HG02884 (cell line): ENCODE measurements around the gene ARPC2.

Source experiments
- ATAC-seq: cut with Tn5 transposase; IDR thresholded peaks from one replicate; pipeline ENCODE4 v1.9.1; 2021; ENCODE audit warnings: mild to moderate bottlenecking, moderate library complexity; ENCODE audit not compliant: unreplicated experiment

The ARPC2 gene

DNA sequence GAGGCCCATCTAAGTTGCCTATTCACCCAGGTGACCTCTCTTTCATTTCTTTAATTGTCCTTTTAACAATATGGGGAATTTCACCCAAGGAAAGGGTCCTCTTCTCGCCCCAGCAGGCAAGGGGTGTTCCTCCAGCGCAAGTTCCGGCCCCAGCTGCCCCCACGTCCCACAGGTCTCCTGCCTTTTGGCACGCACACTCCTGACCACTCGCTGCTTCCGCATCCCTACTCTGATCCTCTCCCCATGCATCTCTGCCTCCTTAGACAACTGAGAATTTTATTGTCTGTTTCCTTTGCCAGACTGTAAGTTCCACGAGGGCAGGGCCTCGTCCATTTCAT, 684 bp upstream of the ARPC2 start:
- ATAC-seq, result no peak

DNA sequence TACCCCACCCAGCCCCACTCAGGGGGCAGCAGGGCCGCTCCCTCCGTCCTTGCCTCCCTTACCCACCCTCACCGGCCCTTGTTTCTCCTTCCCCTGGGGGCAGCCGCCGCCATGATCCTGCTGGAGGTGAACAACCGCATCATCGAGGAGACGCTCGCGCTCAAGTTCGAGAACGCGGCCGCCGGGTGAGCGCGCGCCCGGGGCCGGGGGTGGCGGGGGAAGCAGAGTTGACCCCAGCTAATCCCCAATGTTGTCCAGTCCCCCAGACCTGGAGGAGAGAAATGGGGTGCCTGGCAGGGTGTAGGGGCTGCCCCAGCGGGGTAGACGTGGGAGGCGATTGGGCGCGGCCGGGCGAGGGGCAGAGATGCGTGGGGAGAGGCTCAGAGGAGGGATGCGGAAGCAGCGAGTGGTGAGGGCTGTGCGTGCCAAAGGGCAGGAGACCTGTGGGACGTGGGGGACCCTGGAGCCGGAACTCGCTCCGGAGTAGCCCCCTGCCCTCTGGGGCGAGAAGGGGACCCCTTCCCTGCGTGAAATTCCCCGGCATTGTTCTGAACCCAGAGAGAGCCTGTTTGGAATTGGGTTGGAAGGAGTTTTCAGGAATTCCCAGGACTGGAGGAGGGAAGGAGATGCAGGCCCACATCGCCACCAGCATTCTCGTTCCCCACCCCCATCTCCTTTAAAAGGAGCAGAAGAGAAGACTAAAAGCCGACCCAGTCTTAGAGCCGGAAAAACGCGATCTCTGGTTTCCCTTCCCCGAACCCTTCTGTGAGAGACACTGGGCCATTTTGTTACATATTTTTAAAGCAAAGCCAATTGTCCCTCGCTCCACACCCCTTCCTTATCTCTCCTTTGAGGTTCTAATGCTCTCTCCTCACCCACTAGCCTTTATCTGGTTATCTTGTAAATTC, 625 bp downstream of the ARPC2 start:
- peak; percentile 31 for ATAC-seq

DNA sequence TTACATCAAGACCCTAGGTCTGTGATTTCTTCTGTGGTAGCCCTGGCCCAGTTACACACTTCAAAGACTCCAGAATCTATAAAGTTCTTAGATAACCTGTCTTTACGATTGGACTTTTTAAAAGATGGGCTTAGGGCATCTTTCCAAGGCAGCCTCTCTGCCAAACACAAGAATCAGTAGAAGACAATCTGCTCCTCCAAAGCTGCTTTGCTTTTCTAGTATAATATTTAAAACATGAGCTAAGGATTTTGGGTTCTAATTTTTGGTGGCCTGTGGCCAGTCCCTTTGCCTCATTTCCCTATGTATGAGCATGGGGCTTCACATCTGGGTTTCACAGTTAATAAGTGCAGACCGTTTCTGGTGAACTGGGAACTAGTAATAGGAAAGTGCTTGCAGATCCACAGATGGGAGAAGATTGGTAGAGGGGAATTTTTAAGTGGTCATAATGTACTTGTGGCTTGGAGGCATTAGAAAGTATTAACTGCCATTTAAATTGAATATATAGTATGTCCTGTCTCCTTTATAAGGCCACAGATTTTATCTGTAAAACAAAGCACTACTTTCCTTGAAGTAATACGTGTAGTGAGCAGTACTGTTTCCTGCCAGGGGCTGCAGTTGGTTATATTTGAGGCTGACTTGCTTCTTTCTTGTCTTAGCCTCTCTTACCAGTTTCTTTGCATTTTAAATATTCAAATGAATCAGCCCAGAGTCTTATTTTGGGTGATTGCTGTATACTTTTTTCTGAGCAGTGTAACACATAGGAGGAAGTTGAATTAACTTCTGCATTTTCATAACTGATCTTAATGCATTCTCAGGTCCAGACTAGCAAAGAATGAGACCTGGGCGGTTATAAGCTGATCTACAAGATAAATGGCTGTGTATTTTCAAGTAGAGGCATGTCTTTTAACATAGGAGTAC, 1.5 kb downstream of the ARPC2 start:
- peak; percentile 37 for ATAC-seq

DNA sequence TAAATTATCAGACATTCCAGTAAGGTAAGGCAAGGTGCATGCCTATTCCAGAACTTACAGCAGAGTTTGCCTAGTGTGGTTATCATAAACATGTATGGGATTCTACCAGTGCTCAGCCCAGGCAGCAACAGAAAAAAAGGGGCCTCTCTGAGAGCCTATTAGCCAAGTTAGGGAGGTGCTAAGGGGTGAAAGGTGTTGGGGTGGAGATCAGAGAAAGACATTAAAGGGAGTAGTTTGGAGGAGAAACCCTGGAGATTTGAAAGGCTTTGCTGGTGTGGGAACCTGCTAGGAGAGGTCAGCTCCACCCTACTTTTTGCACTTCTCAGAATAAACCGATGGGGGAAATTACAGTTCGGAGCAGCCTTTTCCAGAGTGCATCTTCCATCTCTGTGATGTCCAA, 2.9 kb downstream of the ARPC2 start:
- no peak for ATAC-seq

DNA sequence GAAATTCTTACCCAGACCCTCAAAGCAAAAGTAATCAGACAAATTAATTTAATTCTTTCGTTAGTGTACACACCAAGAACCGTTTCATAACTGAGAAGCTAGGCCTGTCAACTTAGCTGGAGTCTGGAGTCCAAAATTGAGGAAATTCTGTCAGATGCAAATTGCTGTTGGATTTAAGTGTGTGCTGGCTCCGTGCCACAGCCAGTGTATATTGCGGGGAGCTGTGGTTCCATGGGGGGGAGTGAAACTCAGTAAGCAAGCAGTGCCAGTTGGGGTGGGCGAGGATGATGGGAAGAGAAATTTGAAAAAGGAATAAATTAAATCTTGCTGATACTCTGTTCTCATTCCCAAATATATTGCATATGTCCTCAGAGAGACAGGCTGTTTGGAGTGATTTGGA, 4.0 kb downstream of the ARPC2 start:
- no peak for ATAC-seq

DNA sequence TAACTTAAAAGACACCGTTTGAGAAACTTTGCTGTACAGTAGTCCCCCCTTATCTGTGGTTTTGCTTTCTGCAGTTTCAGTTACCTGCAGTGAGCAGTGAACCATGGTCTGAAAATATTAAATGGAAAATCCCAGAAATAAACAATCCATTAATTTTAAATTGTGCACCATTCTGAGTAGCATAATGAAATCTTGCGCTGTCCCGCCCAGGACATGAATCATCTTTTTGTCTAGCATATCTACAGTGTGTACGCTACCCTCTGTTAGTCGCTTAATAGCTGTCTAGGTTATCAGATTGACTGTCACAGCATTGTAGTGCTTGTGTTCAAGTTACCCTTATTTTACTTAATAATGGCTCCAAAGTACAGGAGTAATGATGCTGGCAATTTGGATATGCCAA, 6.1 kb downstream of the ARPC2 start:
- no peak for ATAC-seq

DNA sequence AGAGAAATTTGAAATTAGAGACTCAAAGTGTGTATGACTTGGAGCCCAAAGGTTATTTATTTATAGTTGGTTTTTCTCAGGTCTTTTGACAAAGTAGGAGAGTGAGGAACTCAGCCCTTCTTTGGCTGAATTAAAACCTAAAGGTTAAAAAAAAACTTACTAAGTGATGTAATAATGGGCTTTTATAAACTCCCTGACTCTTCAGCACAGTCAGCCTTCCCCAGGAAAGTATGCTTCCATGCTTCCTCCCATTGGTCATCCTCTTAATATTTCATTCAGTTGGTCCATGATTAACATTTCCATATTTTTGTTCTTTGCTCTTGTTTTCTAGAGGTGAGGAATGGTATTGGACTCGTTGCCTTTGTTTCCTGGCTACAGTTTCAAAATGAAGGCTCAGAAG, 7.2 kb downstream of the ARPC2 start:
- ATAC-seq, result no peak

DNA sequence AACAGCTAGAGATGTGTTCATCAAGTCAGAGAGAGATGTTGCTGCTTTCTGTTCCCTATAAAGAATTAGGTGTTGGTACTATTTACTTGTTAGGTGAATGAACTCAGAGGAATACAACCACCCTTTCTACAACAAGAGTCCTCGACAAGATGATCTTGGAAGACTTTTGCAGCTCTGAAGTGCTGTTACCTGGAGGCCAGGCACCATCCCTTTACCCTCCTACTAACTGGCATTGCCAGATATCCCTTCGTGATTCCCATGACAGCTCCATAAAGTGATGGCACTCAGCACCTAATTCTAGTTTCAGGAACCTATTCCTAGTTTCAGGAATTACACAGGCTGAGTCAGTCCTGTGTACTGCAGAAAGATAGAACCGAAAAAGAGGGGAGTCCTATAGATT, 9.9 kb downstream of the ARPC2 start:
- no peak for ATAC-seq

DNA sequence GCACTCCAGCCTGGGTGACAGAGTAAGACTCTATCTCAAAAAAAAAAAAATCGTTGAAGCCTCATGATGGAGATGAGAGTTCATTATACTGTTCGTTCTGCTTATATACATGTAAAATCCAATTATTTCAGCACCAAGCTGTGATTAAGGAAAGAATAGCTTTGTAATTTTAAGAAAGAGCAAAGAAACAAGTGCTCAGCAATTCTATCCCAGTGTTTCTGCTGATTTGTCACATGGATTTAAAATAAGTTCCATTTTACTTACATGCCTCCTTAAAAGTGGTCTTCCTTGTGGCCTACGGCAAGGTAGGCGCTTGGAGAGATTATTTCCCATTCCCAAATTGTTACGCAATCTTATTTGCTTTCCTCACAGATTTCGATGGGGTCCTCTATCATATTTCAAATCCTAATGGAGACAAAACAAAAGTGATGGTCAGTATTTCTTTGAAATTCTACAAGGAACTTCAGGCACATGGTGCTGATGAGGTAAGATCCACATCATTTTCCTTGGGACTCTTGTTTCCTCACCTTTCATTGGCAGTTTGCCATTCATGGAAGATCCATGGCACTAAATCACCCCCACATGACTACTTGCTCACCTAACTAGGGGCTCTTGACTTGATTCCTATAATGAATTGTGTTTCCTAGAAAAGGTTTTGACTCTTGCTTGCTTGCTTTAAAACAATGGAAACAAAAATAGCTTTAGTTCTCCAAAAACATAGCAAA, 11.5 kb downstream of the ARPC2 start:
- no peak for ATAC-seq

DNA sequence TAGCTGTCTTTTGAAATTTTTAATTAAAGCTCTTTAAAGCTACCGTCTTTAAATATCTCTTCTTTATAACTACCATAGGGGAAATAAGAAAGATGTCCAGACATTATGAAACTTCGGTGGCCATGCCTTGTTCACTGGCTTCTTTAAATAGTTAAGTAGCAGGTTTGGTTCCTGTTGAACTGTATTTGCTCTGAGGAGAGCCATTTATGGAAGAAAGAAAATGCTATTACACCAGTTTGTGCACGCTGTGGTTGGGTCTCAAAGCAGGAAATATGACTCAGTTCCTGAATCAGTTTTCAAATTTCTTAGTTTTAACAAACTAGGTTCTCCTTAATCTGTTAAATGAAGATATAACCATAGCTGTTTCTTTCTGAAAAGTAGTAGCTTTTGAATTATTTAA, 12.2 kb downstream of the ARPC2 start:
- ATAC-seq, result peak; percentile 88

DNA sequence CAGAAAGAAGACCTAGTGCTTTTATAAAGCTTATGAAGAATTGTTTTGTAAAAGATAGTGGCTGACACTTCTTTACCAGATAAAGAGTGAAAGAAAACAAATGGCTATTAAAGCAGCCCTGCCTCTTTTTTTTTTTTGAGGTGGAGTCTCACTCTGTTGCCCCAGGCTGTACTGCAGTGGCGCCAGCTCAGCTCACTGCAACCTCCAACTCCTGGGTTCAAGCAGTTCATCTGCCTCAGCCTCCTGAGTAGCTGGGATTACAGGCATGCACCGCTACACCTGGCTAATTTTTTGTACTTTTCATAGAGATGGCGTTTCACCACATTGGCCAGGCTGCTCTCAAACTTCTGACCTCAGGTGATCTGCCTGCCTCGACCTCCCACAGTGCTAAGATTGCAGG, 12.9 kb downstream of the ARPC2 start:
- ATAC-seq, result no peak

DNA sequence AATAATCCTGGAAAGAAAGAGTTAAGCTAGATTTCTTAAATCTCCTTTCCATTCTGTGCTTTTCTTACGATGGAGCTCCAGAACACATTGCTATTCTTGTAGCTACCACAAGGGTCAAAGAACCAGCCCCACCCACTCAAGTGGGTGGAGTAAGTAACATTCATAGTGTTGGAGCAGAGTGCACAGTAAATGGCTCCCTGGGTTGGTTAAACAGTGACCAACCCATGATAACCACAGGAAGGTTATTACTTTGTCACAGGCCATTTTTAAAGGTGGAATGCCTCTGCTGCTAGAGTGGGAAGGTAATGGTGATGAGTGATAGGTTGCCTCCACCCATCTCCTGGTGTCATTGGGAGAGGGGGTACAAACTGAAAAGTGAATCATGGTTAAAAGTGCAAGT, 13.9 kb downstream of the ARPC2 start:
- peak; percentile 44 for ATAC-seq

DNA sequence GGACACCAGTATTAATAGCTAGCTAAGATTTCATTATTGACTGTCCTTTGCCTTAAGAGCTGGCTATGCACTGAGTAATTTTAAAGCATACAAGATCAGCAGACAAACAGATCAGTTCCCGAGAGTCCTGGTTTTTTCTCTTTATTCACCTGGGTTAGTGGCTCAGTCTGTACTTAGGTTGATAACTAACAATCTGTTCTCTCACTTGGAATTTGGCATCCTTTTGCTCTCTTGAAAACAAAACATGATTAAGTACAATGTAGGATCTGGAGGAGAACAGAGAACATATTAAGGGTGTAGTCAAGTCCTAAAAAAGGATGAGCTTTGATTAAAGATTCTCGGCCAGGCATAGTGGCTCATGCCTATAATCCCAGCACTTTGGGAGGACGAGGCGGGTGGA, 16.6 kb downstream of the ARPC2 start:
- no peak for ATAC-seq

DNA sequence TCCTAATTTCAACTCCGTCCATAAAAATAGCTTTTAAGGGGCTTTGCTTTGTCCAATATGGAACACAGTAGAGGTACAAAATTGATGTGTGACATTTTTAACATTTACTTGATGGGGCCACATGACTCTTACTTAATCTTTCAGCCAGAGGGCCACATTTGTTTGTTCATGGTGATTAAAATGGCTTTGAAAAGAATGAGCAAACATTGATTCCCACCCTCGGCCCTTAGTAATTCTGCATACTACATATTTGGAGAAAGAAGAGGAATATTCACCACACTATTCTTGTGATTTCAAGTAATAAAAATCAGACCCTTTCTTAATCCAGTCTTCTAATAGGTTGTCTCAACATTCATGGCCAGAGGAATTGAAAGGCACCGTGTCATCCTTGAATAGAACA, 17.5 kb downstream of the ARPC2 start:
- no peak for ATAC-seq

DNA sequence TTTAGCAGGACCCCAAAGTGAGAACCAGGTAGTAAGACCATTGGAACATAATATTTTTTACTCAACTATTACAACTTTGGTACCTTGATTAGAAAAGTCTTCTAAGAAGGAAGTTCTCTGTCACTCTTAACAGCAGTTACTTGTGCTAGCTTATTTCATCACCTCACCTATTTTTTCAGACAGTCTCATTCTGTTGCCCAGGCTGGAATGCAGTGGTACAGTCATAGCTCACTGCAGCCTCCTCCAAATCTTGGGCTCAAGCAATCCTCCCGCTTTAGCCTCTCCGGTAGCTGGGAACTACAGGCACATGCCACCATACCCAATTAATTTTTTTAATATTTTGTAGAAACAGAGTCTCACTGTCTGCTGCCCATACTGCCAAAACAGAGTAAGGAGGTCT, 18.0 kb downstream of the ARPC2 start:
- ATAC-seq, result no peak

DNA sequence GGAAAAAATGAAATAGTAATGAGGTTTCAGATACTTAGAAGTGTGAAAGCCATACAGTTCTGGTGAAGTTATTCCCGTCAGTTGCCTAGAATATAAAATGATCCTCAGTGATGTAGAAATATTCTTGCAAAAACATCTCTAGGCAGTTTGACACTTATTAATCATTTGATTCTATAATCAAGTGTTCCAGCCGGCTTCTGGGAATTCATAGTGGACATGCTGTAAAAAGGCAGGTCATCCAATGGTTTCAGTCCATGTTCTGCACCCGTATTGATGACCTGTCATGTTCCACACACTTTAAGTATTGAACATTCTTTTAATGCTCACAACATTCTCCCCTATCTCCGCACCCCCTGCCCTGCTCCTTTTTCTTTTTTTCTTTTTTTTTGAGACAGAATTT, 19.8 kb downstream of the ARPC2 start:
- no peak for ATAC-seq

DNA sequence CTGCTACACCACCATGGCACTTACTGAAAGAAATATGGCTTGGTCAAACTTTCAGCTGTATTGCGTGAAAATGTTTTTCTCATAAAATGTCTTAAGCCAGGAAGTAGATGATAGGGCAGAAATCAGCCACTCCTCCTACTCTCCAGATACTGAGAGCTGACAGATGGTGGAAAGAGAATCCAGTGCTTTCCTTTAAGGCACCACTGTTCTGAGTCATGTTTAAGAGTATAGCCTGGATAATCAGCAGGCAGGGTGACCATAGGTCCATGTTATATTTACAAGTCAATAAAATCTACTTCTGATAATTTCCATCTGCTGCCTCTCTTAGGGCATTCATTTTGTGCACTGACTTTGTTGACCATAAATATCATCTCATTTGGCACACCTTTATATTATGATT, 21.9 kb downstream of the ARPC2 start:
- no peak for ATAC-seq

DNA sequence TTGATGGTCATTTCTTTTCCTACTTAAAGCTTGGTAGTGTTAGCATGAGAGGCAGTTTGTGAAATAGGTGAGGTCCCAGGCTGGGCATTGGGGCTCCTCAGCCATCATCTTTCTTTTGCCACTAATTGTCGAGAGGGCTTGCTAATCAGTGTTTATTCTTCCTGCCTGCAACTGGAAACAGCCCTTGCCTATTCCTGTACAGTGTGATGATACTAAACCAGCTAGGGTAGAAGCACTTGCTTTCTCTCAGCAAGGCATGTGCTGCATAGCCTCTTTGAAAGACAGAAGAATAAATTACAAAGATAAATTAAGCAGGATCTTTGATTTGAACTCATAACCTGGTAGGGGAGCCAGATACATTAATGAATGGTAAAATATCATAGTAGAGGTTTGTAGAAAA, 27.2 kb downstream of the ARPC2 start:
- no peak for ATAC-seq

DNA sequence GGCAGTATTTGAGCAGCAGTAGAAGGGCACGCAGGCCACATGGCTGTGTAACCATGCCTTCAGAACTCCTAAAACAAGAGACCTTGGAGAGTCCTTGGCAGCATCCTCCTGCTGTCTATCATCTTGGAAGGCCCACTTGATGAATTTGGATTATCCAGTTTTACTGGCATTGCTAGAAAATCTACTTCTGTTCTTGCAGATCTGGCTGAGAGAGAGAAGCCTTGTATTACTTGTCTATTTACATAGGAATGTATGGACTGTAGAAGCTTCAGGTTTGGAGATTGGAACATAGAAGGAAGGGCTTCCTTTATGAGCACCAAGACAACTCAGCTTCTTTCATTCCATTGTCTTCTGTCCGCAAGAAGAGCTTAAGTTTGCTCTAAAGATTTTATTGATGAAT, 27.7 kb downstream of the ARPC2 start:
- no peak for ATAC-seq

DNA sequence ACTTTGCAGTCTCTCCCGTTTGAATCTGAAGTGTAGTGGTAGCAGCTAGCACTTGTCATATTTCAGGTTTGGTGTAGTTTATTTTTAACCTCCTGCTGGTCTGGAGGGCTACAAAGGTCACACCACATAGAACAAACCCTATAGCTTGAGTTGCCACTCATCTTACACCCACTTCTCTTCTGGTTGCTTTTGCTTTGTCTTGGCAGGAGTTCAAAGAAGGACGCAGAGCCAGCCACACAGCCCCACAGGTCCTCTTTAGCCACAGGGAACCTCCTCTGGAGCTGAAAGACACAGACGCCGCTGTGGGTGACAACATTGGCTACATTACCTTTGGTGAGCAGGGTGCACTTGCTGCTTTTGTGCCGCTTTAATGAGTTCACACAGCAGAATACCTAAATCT, 28.2 kb downstream of the ARPC2 start:
- ATAC-seq, result no peak

DNA sequence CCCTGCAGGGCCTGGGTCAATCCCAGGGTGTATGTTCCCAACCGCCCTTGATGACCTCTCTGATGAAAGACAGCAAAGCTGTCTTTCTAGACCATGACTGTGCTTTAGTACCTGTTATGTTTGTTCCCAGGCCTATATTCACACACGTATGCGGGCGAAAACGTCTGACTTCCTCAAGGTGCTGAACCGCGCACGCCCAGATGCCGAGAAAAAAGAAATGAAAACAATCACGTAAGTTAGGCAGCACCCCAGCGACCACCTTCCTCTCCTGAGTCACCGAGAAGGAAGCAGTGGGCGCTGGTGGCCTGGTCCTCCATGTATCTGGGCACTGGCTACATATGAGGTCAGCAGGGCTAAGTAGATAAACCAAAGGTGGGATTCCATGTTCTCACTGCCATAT, 32.7 kb downstream of the ARPC2 start:
- no peak for ATAC-seq
